Endothelial cell of umbilical vein (primary cell): ENCODE measurements around the gene KIF6. TPM values are rescaled to one million over a fixed set of nuclear protein-coding genes. Genes with fewer than 3 reads are reported as not detected.
A peak's percentile ranks its signal among the peaks of the same experiment; 100 is the strongest.

Experiments used
- Bru-seq: library from RNA; stranded (reverse); fragments of 400-500 nt; gene quantifications from one replicate; lab custom pipeline; 2021; lab: Mats Ljungman, UMichigan
- BruChase-seq, 2 experiments: library from RNA; stranded (reverse); fragments of 400-500 nt; gene quantifications; one replicate each; lab custom pipeline; 2021; lab: Mats Ljungman, UMichigan
- BruUV-seq: library from RNA; stranded (reverse); fragments of 400-500 nt; replicated peaks from 2 replicates; lab custom pipeline; 2021; lab: Mats Ljungman, UMichigan
- CTCF ChIA-PET: fragments of 300-600, 350-600 bp; sonication (Branson Sonifier 250); formaldehyde crosslinking; loops from one replicate; lab custom pipeline; 2021; ENCODE audit warnings: antibody characterized with exemption, inconsistent platforms; lab: Charles Lee
- POLR2A ChIA-PET: fragments of 300-600, 350-600 bp; sonication (Branson Sonifier 250); formaldehyde crosslinking; loops from one replicate; lab custom pipeline; 2021; ENCODE audit warnings: antibody characterized with exemption, inconsistent platforms; lab: Charles Lee
- DNase-seq: peaks from one replicate; pipeline ENCODE4 v3.0.0-alpha.2; 2011; ENCODE audit warnings: low read depth, low spot score
- FAIRE-seq: peaks from 2 replicates; lab custom pipeline; 2011; peaks lifted over from hg19 to GRCh38; lab: Jason Lieb, UNC
- H2AFZ ChIP-seq: 2 replicates; pipeline ENCODE4 v1.6.0; 2012; ENCODE audit warnings: low read depth, low read length, control low read depth, inconsistent platforms
- H3K27ac ChIP-seq: 2 replicates; pipeline ENCODE4 v1.5.1; 2011; ENCODE audit warnings: low read depth, mild to moderate bottlenecking, control low read depth, low read length, moderate library complexity; ENCODE audit not compliant: insufficient read depth
- H3K27me3 ChIP-seq, 2 experiments: 2 replicates each; pipeline versions ENCODE4 v1.6.0 to v1.6.1; 2011; ENCODE audit warnings: low read length in 2 of 2, mixed read lengths in 1 of 2; ENCODE audit not compliant: control insufficient read depth in 2 of 2, insufficient read depth in 2 of 2
- H3K36me3 ChIP-seq, 2 experiments: 2 replicates in 1 of 2; 3 replicates in 1 of 2; pipeline ENCODE4 v1.5.1; 2011; ENCODE audit warnings: low read length in 2 of 2, mild to moderate bottlenecking in 1 of 2, moderate library complexity in 1 of 2; ENCODE audit not compliant: control insufficient read depth in 2 of 2, insufficient read depth in 2 of 2; ENCODE audit errors: extremely low read depth in 1 of 2
- H3K4me1 ChIP-seq: 3 replicates; pipeline ENCODE4 v1.5.1; 2011; ENCODE audit warnings: mild to moderate bottlenecking, low read length; ENCODE audit not compliant: control insufficient read depth, insufficient read depth; ENCODE audit errors: extremely low read depth
- H3K4me2 ChIP-seq: 2 replicates; pipeline ENCODE4 v1.6.1; 2011; ENCODE audit warnings: low read length, control low read depth, mixed read lengths; ENCODE audit not compliant: insufficient read depth
- H3K4me3 ChIP-seq, 3 experiments: fragments of 200-600 bp in 1 of 3; sonication (generic), shearing (Covaris generic) in 1 of 3; replicated peaks in 1 of 3; 2 replicates each; pipeline ENCODE4 v1.5.1; 2011 to 2016; ENCODE audit warnings: control low read depth in 3 of 3, low read length in 3 of 3, mild to moderate bottlenecking in 2 of 3, inconsistent platforms in 1 of 3, low read depth in 1 of 3, moderate library complexity in 1 of 3; ENCODE audit not compliant: insufficient read depth in 1 of 3
- H3K79me2 ChIP-seq: 2 replicates; pipeline ENCODE4 v1.6.0; 2012; ENCODE audit warnings: low read length, inconsistent platforms; ENCODE audit not compliant: control insufficient read depth, insufficient read depth
- H3K9ac ChIP-seq: replicated peaks from 2 replicates; pipeline ENCODE3; 2011; ENCODE audit warnings: low read length, control low read depth; ENCODE audit not compliant: insufficient read depth; ENCODE audit errors: extremely low read depth
- H3K9me1 ChIP-seq: replicated peaks from 3 replicates; pipeline ENCODE4 v1.6.0; 2011; ENCODE audit warnings: mild to moderate bottlenecking, low read length; ENCODE audit not compliant: control insufficient read depth, insufficient read depth; ENCODE audit errors: extremely low read depth
- H3K9me3 ChIP-seq: replicated peaks from 2 replicates; pipeline ENCODE4 v1.5.1; 2012; ENCODE audit warnings: low read length, inconsistent platforms; ENCODE audit not compliant: control insufficient read depth, insufficient read depth
- H4K20me1 ChIP-seq: replicated peaks from 2 replicates; pipeline ENCODE3; 2011; ENCODE audit warnings: mild to moderate bottlenecking, low read length; ENCODE audit not compliant: control insufficient read depth, insufficient read depth; ENCODE audit errors: extremely low read depth
- CTCF ChIP-seq, 2 donors: IDR thresholded peaks; 1 replicate in 1 of 2; 2 replicates in 1 of 2; pipeline ENCODE4 v1.5.1; 2011; ENCODE audit warnings: low read length in 2 of 2, mild to moderate bottlenecking in 2 of 2, moderate library complexity in 2 of 2, control low read depth in 1 of 2, inconsistent platforms in 1 of 2, low read depth in 1 of 2; ENCODE audit not compliant: insufficient read depth in 1 of 2; ENCODE audit errors: extremely low read depth in 1 of 2
- EZH2 ChIP-seq: IDR thresholded peaks from 2 replicates; pipeline ENCODE4 v1.6.1; 2012; ENCODE audit warnings: borderline replicate concordance, low read depth, mild to moderate bottlenecking, moderate library complexity, low read length, inconsistent platforms; ENCODE audit not compliant: severe bottlenecking
- FOS ChIP-seq: IDR thresholded peaks from 2 replicates; pipeline ENCODE4 v1.6.1; 2011; ENCODE audit warnings: mild to moderate bottlenecking, low read length, moderate library complexity, borderline replicate concordance; ENCODE audit not compliant: insufficient read depth
- GATA2 ChIP-seq: IDR thresholded peaks from 2 replicates; pipeline ENCODE4 v1.7.0; 2011; ENCODE audit warnings: low read depth, mild to moderate bottlenecking, moderate library complexity, mixed read lengths, low read length; ENCODE audit not compliant: insufficient read length, insufficient read depth
- JUN ChIP-seq: IDR thresholded peaks from 2 replicates; pipeline ENCODE4 v1.6.1; 2011; ENCODE audit warnings: borderline replicate concordance, low read depth; ENCODE audit not compliant: insufficient read length, insufficient read depth
- MAX ChIP-seq: IDR thresholded peaks from 2 replicates; pipeline ENCODE4 v1.6.1; 2011; ENCODE audit not compliant: insufficient read depth, insufficient read length
- MYC ChIP-seq: IDR thresholded peaks from one replicate; pipeline ENCODE4 v1.6.1; 2011; ENCODE audit warnings: mild to moderate bottlenecking, low read depth, low read length
- POLR2A ChIP-seq: IDR thresholded peaks from 2 replicates; pipeline ENCODE4 v1.6.1; 2012; ENCODE audit warnings: low read depth, mild to moderate bottlenecking, control low read depth, low read length
- POLR2AphosphoS5 ChIP-seq: IDR thresholded peaks from 2 replicates; pipeline ENCODE4 v1.6.1; 2012; ENCODE audit warnings: low read depth, mild to moderate bottlenecking, control low read depth, low read length, moderate library complexity; ENCODE audit not compliant: insufficient read depth
- dilution Hi-C: fragments of 300-500 bp; cut with MboI; formaldehyde crosslinking; loops from one replicate; pipeline ENCODE4 v1.15.0; 2019; ENCODE audit warnings: low sequenced_read_pairs; ENCODE audit not compliant: extremely low pct_ligation_motif_present
- intact Hi-C: fragments of 100-400 bp; cut with micrococcal nuclease; formaldehyde crosslinking; loops from one replicate; pipeline ENCODE4 v1.10.0; 2022
- long read RNA-seq: library from polyadenylated mRNA; stranded (forward); transcript quantifications from one replicate; pipeline ENCODE4 v2.0.0, GENCODE V29; 2021
- polyA minus RNA-seq, 3 experiments: library from RNA; depleted of rRNA, polyadenylated mRNA; stranded (reverse); fragments of >200 nt; gene quantifications; 1 replicate in 1 of 3; 2 replicates in 2 of 3; pipeline ENCODE4 v1.2.3, GENCODE V29; 2011
- polyA plus RNA-seq, 4 experiments: library from polyadenylated mRNA; depleted of rRNA in 3 of 4; stranded (reverse) in 3 of 4; unstranded in 1 of 4; fragments of >200 nt; gene quantifications; 2 replicates each; pipeline versions ENCODE4 v1.2.1 to v1.2.3, GENCODE V29; 2011 to 2012; ENCODE audit warnings: missing spikeins in 1 of 4
- total RNA-seq: library from RNA; stranded (reverse); gene quantifications from 2 replicates; pipeline ENCODE4 v1.2.3, GENCODE V29; 2021

The KIF6 gene
- total RNA-seq: not detected in 2 replicates
- polyA plus RNA-seq: not detected in 2 replicates
- 0.03 TPM in 1 of 2 replicates, not detected in the other for polyA plus RNA-seq (2011; cell fraction: cytosol; rRNA removed)
- polyA plus RNA-seq (2011; cell fraction: nucleus; rRNA removed): not detected in 2 replicates
- not detected in 2 replicates for polyA plus RNA-seq (2012)
- polyA minus RNA-seq: not detected in 2 replicates
- polyA minus RNA-seq (2011; cell fraction: cytosol; rRNA and poly(A)+ RNA removed): not detected
- polyA minus RNA-seq (2011; cell fraction: nucleus; rRNA and poly(A)+ RNA removed): not detected in 2 replicates
- percentile 5 among the genes with signal in this experiment for Bru-seq, nascent RNA
- percentile 0 among the genes with signal in this experiment for BruChase-seq, experiment 1, labeled RNA remaining after a 6-hour chase
- BruChase-seq, experiment 2, labeled RNA remaining after a 2-hour chase: percentile 4 among the genes with signal in this experiment
- long read RNA-seq: 0 reads

- H3K4me2 ChIP-seq: peak within 1 kb of the TSS; percentile 58
- H3K4me1 ChIP-seq: no peaks in the 10 kb centered on the region
- peak; percentile 48 for FAIRE-seq
- H3K9me1 ChIP-seq: no peaks in the 10 kb centered on the region
- no peak within 1 kb of the TSS for H3K27ac ChIP-seq
- DNase-seq: peak; percentile 34
- no TSS peak for BruUV-seq
- peak within 1 kb of the TSS in 2 of 3 experiments; percentile 27 to 52 for H3K4me3 ChIP-seq
- H3K9ac ChIP-seq: no peak within 1 kb of the TSS
- peak within 1 kb of the TSS; percentile 65 for H2AFZ ChIP-seq
- ChIA-PET CTCF (no interaction called here), POLR2A (no interaction called here)
- dilution Hi-C loops (no loop called here), intact Hi-C loops (loop anchor here (10.0 kb wide), 1 partner anchor 160 kb away; no protein-coding TSS in a partner anchor)
- H4K20me1 ChIP-seq: no peaks in the 10 kb centered on the region
- no peaks in the 10 kb centered on the region for H3K79me2 ChIP-seq
- H3K36me3 ChIP-seq: no peaks in the 10 kb centered on the region
- H3K27me3 ChIP-seq: no peaks in the 10 kb centered on the region
- no peaks in the 10 kb centered on the region for H3K9me3 ChIP-seq
- TF ChIP-seq POLR2A: no peak
- no peak for TF ChIP-seq CTCF (IDR thresholded peaks at IDR 0.05; ENCODE audit: extremely low read depth in 1 of 2, insufficient read depth in 1 of 2, low read depth in 1 of 2, low read length in 2 of 2)
- TF ChIP-seq JUN: no peak
- no peak for TF ChIP-seq MYC
- no peak for TF ChIP-seq MAX
- no peak for TF ChIP-seq POLR2AphosphoS5
- TF ChIP-seq FOS: no peak
- no peak for TF ChIP-seq EZH2
- no peak for TF ChIP-seq GATA2
These were observed at the start of gene KIF6 for GRCh38 chr6:39724787-39725631. KIF6 (minus strand) TSS chr6:39725408; CDS start chr6:39725310, 98 bp downstream.
